Stimulated activated CD8-positive, alpha-beta memory T cell treated with anti-CD3 and anti-CD28 coated beads, Interleukin-2, amount 100 ng/mL, for 48 hours (primary cell): Measurements from ENCODE around the gene MAP3K4.

ENCODE experiments used
- DNase-seq, 2 donors: peaks; one replicate each; pipeline ENCODE4 v3.0.0-alpha.2; 2020; ENCODE audit warnings: low read depth in 2 of 2

The MAP3K4 gene

GRCh38 chr6:161079566-161080262 lies 88.1 kb downstream of the MAP3K4 start:
- peak; percentile 26 to 51 for DNase-seq

- no peak for DNase-seq
These were observed 88.8 kb downstream of the MAP3K4 start for GRCh38 chr6:161080263-161080970.

- no peak for DNase-seq
These were observed 90.6 kb downstream of the MAP3K4 start for GRCh38 chr6:161082215-161082614.

- no peak for DNase-seq
These were observed 93.7 kb downstream of the MAP3K4 start for GRCh38 chr6:161085246-161085645.

GRCh38 chr6:161088676-161089328 lies 97.2 kb downstream of the MAP3K4 start:
- no peak for DNase-seq

GRCh38 chr6:161091151-161091550 lies 99.6 kb downstream of the MAP3K4 start:
- DNase-seq, result no peak

- no peak for DNase-seq
These were observed 100.6 kb downstream of the MAP3K4 start for GRCh38 chr6:161091972-161092701.

- no peak for DNase-seq
These were observed 103.4 kb downstream of the MAP3K4 start for GRCh38 chr6:161094955-161095354.

GRCh38 chr6:161095916-161096315 lies 104.3 kb downstream of the MAP3K4 start:
- DNase-seq, result no peak

- DNase-seq, result no peak
These were observed 108.5 kb downstream of the MAP3K4 start for GRCh38 chr6:161100072-161100471.

GRCh38 chr6:161101517-161101916 lies 109.9 kb downstream of the MAP3K4 start:
- DNase-seq, result no peak

- no peak for DNase-seq
These were observed 111.9 kb downstream of the MAP3K4 start for GRCh38 chr6:161103475-161103874.

- no peak for DNase-seq
These were observed 113.4 kb downstream of the MAP3K4 start for GRCh38 chr6:161104966-161105365.

- DNase-seq, result no peak
These were observed 113.8 kb downstream of the MAP3K4 start for GRCh38 chr6:161105408-161105807.

GRCh38 chr6:161107779-161108730 lies 116.5 kb downstream of the MAP3K4 start:
- no peak for DNase-seq

- DNase-seq, result no peak
These were observed 117.3 kb downstream of the MAP3K4 start for GRCh38 chr6:161108916-161109315.

GRCh38 chr6:161109366-161109765 lies 117.8 kb downstream of the MAP3K4 start:
- DNase-seq, result no peak

- DNase-seq, result no peak
These were observed 118.6 kb downstream of the MAP3K4 start for GRCh38 chr6:161110028-161110779.

- DNase-seq, result no peak
These were observed 119.7 kb downstream of the MAP3K4 start for GRCh38 chr6:161111261-161111660.

- DNase-seq, result no peak
These were observed 123.9 kb downstream of the MAP3K4 start for GRCh38 chr6:161115468-161115867.
